Stimulated activated CD8-positive, alpha-beta memory T cell treated with anti-CD3 and anti-CD28 coated beads, Interleukin-7, amount 100 ng/mL, for 4 hours (primary cell): Measurements from ENCODE around the gene MACROD1.
A peak's percentile ranks its signal among the peaks of the same experiment; 100 is the strongest.

Source experiments
- DNase-seq, 2 donors: peaks; one replicate each; pipeline ENCODE4 v3.0.0-alpha.2; 2020; ENCODE audit warnings: low read depth in 2 of 2

MACROD1 gene

GRCh38 chr11:63961608-63962412, 204.1 kb downstream of the MACROD1 start:
- DNase-seq: peak in 1 of 2 donors; percentile 8

GRCh38 chr11:63958008-63958407, 207.9 kb downstream of the MACROD1 start:
- no peak for DNase-seq

GRCh38 chr11:63952570-63952969, 213.3 kb downstream of the MACROD1 start:
- no peak for DNase-seq

- DNase-seq: peak in 1 of 2 donors; percentile 38
These were observed 214.0 kb downstream of the MACROD1 start for GRCh38 chr11:63951779-63952536.
